Psoas muscle (tissue), 8 donors: ENCODE data around the gene NLRP6. TPM values are rescaled to one million over a fixed set of nuclear protein-coding genes. Genes with fewer than 3 reads are reported as not detected.
"Not testable (repeated sequence)": the region's sequence is repeated elsewhere in the genome, so short reads cannot be mapped to it uniquely, and the experiment has no call there.

Experiments used
- ATAC-seq, 4 donors: fragments of 200-7000 bp; cut with Tn5 transposase; one replicate each; pipeline ENCODE4 v1.9.1; 2020; ENCODE audit warnings: moderate library complexity in 3 of 4, mild to moderate bottlenecking in 2 of 4
- DNase-seq, 2 donors: peaks; one replicate each; pipeline ENCODE4 v3.0.0-alpha.2; 2020
- H3K27ac ChIP-seq: fragments of 200-600 bp; one replicate; pipeline ENCODE4 v1.8.0; 2022
- H3K27me3 ChIP-seq, 3 donors: fragments of 200-600 bp in 1 of 3; one replicate each; pipeline versions ENCODE4 v1.6.1 to v1.8.0; 2013 to 2022; ENCODE audit warnings: low read length in 2 of 3, mild to moderate bottlenecking in 2 of 3, moderate library complexity in 1 of 3; ENCODE audit not compliant: insufficient read depth in 3 of 3
- H3K36me3 ChIP-seq, 2 donors: fragments of 200-600 bp in 1 of 2; one replicate each; pipeline versions ENCODE4 v1.6.1 to v1.8.0; 2013 to 2022; ENCODE audit warnings: low read depth in 1 of 2, mild to moderate bottlenecking in 1 of 2, moderate library complexity in 1 of 2; ENCODE audit not compliant: insufficient read depth in 1 of 2
- H3K4me1 ChIP-seq: fragments of 200-600 bp; one replicate; pipeline ENCODE4 v1.8.0; 2022
- H3K4me3 ChIP-seq: fragments of 200-600 bp; one replicate; pipeline ENCODE4 v1.8.0; 2022; ENCODE audit warnings: mild to moderate bottlenecking
- H3K9me3 ChIP-seq: fragments of 200-600 bp; one replicate; pipeline ENCODE4 v1.8.0; 2022
- WGBS, 3 donors: extraction: QIAGEN DNeasy Blood & Tissue Kit; methylation state at CpG; one replicate each; pipeline versions ENCODE4 v1.1.6 to v1.1.7; 2013; 5-methylcytosine and 5-hydroxymethylcytosine counted together
- intact Hi-C, 2 donors: fragments of 100-400 bp; cut with DNase I; formaldehyde crosslinking; loops; one replicate each; pipeline versions ENCODE4 v1.11.0 to v1.14.2; 2022
- polyA plus RNA-seq, 3 donors: library from polyadenylated mRNA; stranded (reverse); fragments of 200-250 nt; gene quantifications; one replicate each; pipeline ENCODE4 v1.2.3, GENCODE V29; 2013
- total RNA-seq, 4 donors: library from RNA; stranded (reverse); fragmentation: NEBNext Ultra II Directional in 2 of 4; extraction: Animal tissue kit (Norgen Biotek cat#: 25700) in 2 of 4; gene quantifications; one replicate each; pipeline versions ENCODE4 v1.2.1 to v1.2.4, GENCODE V29; 2021 to 2023
- TF ChIP-seq, protein P1 (sequence below): fragments of 200-600 bp; IDR thresholded peaks from one replicate; pipeline ENCODE4 v1.8.0; 2022; ENCODE audit warnings: antibody characterized with exemption
- donor health status: healthy with polysubstance abuse.
- donor health status: DM: no; HTN: no; CAD: no; lungs with moderate emphysema.
- donor health status: Bipolar disorder and iron deficiency.
- donor health status: healthy.
- donor health status: DM: yes; HTN: yes; CAD: no.
- donor health status: DM: no; HTN: no; CAD: no.
- donor health status: DM: no; HTN: no; CAD: no.
- donor health status: DM: yes; HTN: yes; CAD: no.

NLRP6 gene
- total and polyA plus RNA-seq, 7 donors = 0.03 to 0.17 (median 0.07) TPM; not detected in 3

DNA sequence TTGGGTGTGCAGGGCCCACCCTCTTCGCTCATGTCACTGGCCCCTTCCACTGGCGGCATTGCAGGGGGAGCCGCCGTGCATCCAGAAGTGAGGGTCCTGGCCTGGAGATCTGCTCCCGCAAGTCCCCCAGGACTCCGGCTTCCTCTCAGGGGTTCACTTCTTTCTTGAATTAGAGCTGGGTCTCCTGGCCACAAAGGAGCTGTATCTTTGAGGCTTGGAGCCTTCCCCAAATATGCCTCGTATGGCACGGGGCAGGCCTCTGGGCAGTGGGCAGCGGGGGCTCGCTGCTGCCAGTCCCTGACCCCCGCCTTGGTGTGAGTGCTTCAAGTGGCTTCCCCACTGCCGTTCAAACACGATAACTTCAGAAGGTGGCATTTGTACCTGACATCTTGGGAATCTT is 49.8 kb downstream of the NLRP6 start:
- TF ChIP-seq, protein P1, sequence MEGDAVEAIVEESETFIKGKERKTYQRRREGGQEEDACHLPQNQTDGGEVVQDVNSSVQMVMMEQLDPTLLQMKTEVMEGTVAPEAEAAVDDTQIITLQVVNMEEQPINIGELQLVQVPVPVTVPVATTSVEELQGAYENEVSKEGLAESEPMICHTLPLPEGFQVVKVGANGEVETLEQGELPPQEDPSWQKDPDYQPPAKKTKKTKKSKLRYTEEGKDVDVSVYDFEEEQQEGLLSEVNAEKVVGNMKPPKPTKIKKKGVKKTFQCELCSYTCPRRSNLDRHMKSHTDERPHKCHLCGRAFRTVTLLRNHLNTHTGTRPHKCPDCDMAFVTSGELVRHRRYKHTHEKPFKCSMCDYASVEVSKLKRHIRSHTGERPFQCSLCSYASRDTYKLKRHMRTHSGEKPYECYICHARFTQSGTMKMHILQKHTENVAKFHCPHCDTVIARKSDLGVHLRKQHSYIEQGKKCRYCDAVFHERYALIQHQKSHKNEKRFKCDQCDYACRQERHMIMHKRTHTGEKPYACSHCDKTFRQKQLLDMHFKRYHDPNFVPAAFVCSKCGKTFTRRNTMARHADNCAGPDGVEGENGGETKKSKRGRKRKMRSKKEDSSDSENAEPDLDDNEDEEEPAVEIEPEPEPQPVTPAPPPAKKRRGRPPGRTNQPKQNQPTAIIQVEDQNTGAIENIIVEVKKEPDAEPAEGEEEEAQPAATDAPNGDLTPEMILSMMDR = no peak
- H3K9me3 ChIP-seq = no peaks in the 10 kb centered on the region
- intact Hi-C loops = no loop called here
- peaks cover 13% of the 10 kb centered on the region for H3K4me1 ChIP-seq
- DNase-seq (no peak), ATAC-seq (no peak)
- 94 to 97% (median 94%) methylated on average over 13 of the region's 13 CpGs for WGBS, 3 donors
- no peak overlapping the region for H3K27ac ChIP-seq
- peaks cover 0 to 6% (median 3%) of the 10 kb centered on the region in 3 donors for H3K27me3 ChIP-seq
- no peak overlapping the region for H3K4me3 ChIP-seq
- H3K36me3 ChIP-seq = no peaks in the 10 kb centered on the region

- H3K4me1 ChIP-seq = peaks cover 13% of the 10 kb centered on the region
- DNase-seq, ATAC-seq, H3K27ac ChIP-seq, intact Hi-C loops, H3K36me3 ChIP-seq, H3K9me3 ChIP-seq, H3K27me3 ChIP-seq, H3K4me3 ChIP-seq: not testable (repeated sequence)
- 92 to 95% (median 94%) methylated on average over 15 of the region's 15 CpGs for WGBS, 3 donors
Measured at GRCh38 chr11:328516-329100, 50.4 kb downstream of the NLRP6 start.

GRCh38 chr11:329886-330253 is 51.7 kb downstream of the NLRP6 start:
- Histone ChIP-seq H3K27ac (no peak overlapping the region), H3K4me3 (no peak overlapping the region), H3K27me3 (peaks cover 0 to 13% (median 6%) of the 10 kb centered on the region in 3 donors), H3K36me3 (no peaks in the 10 kb centered on the region), H3K9me3 (no peaks in the 10 kb centered on the region), H3K4me1 (peaks cover 13% of the 10 kb centered on the region)
- 89 to 93% (median 93%) methylated on average over 2 of the region's 2 CpGs for WGBS, 3 donors
- DNase-seq (no peak), ATAC-seq (no peak)
- intact Hi-C loops = no loop called here
- TF ChIP-seq, protein P1 = no peak

DNA sequence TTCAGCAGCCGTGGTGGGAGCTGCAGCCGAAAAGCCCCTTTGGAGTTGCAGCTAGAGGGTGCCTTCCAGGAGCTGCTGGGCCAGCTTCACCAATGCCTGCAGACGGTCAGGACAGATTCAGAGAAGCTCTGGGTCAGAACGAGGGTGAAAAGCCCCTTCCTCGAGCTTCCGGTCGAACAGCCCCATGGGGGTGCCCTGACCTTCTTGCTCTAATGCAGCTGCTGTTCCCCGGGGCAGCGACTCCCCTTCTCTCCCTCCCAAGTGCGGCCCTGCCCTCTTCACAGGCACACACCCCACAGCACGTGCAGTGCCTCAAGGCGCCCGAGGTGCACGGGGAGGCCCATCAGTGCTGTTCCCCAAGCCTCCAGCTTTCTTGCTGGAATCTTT is 52.1 kb downstream of the NLRP6 start:
- 66 to 80% (median 75%) methylated on average over 14 of the region's 14 CpGs for WGBS, 3 donors
- no peak overlapping the region for H3K4me3 ChIP-seq
- H3K9me3 ChIP-seq = no peaks in the 10 kb centered on the region
- no peaks in the 10 kb centered on the region for H3K36me3 ChIP-seq
- ATAC-seq (no peak), DNase-seq (no peak)
- no peak overlapping the region for H3K27ac ChIP-seq
- intact Hi-C loops = no loop called here
- TF ChIP-seq, protein P1 = no peak
- peaks cover 13% of the 10 kb centered on the region for H3K4me1 ChIP-seq
- peaks cover 0 to 12% (median 6%) of the 10 kb centered on the region in 3 donors for H3K27me3 ChIP-seq

DNA sequence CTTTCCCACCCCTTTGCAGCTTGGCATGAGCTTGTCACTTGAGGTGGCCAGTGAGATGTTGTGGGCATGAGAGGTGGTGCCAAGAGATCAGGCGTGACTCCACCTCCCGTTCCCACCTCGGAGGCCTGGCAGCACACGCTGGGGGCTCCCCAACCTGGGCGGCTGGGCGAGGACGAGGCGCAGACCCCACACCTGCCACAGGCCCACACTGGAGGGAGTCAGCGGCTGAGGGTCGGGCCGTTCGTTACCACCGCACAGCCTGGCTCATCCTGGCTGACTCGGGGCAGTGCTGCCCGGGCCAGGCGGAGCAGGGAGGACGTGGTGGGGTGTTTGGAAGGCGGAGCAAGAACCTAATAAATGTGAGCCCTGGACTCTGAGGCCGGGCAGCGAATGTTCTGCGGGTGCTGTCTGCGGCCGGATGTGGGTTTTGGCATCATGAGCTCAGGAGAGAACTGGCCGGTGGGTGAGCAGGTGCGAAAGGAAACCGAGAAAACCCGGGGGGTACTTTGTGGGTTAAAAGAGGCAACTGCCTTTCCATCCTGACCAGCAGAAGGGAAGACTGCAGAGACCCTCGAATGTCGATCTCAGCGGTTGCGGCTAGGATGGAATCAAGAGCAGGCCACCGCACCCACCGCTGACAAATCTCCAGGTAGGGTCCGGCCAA is 52.6 kb downstream of the NLRP6 start:
- Histone ChIP-seq H3K27me3 (peaks cover 0 to 12% (median 6%) of the 10 kb centered on the region in 3 donors), H3K4me1 (peaks cover 9% of the 10 kb centered on the region), H3K9me3 (no peaks in the 10 kb centered on the region), H3K4me3 (no peak overlapping the region), H3K27ac (no peak overlapping the region), H3K36me3 (no peaks in the 10 kb centered on the region)
- 79 to 83% (median 80%) methylated on average over 34 of the region's 34 CpGs for WGBS, 3 donors
- DNase-seq (no peak), ATAC-seq (no peak)
- TF ChIP-seq, protein P1 = no peak
- intact Hi-C loops = no loop called here
